GM21390 (cell line): Measurements from ENCODE around the gene CCNI.
"Not testable (repeated sequence)": the region's sequence is repeated elsewhere in the genome, so short reads cannot be mapped to it uniquely, and the experiment has no call there.

Experiments used
- ATAC-seq: cut with Tn5 transposase; IDR thresholded peaks from one replicate; pipeline ENCODE4 v1.9.1; 2021; ENCODE audit not compliant: unreplicated experiment

CCNI gene

DNA sequence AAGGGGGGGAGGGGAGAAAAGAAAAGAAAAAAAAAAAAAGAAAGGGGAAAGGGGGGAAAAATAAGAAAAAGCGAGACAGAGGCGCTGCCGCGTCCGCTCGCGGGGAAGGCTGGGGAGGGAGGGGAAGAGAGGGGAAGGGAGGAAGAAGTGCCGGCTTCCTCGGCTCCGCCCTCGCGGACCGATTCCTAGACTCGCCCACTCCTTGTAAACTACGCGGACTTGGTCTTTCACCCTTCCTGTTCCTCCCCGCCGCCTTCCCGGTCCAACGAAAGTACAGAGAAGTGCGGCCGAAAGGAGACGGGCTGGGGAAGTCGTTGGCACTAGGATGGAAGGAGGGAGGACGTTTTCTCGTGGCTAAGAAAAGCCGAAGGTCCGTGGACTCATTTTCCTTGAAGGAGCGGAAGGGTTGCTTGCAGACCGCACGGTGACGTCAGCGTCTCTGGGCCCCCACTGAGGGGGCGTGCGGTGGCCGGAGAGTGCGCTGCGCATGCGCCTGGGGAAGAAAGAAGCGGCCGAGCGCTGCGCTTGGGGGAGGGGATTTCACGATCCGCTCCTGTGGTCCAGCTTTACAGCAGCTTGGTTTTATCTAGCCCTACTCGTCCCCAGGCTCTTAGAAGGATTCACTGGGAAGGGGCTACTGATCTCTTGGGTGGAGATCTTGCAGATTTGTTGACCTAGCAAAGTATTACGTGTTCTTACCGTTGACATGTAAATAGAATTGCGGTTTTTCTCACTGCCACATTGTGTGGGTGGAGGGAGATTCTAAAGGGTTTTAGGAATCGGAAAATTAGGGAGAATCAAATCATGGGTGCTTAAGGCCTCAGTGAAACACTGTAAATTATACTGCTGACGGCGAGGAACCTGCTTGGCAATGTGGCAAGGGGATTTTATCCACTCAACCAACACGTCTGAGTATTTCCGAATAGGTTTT, at the start of gene CCNI:
CCNI (minus strand) TSS at position 121 of the 931 bp plus-strand sequence. CDS start 9,627 bp downstream, outside the sequence.
- ATAC-seq: peak; percentile 58

DNA sequence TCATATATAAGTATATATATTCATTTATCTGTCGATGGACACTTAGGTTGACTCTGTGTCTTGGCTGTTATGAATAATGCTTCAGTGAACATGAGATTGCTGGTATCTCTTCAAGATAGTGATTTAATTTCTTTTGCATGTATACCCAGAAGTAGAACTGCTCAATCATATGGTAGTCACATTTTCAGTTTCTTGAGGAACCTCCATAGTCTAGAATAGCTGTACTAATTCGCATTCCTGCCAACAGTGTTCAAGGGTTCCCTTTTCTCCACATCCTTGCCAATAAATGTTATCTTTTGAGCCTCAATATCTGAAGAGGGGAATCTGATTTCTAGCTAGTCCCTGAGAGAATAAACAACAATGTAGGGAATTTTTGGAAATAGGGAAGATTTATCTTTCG, 48.8 kb upstream of the CCNI start:
- no peak for ATAC-seq

DNA sequence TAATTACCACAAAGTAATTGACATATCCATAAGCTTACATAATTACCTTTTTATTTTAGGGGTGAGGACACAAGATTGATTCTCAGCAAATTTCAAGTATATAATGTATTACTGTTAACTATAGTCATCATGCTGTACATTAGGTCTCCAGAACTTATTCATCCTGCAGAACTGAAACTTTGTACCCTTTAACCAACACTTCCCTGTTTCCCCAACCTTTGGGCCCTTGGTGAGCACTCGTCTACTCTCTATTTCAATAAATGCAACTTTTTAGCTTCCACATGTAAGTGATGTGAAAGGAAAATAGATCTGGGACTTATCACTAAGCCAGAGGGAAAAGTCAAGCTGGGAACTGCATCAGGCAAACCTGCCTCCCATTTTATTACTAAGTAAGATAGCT, 47.6 kb upstream of the CCNI start:
- no peak for ATAC-seq

- ATAC-seq: no peak
These were observed 46.9 kb upstream of the CCNI start for GRCh38 chr4:77122656-77123055.

DNA sequence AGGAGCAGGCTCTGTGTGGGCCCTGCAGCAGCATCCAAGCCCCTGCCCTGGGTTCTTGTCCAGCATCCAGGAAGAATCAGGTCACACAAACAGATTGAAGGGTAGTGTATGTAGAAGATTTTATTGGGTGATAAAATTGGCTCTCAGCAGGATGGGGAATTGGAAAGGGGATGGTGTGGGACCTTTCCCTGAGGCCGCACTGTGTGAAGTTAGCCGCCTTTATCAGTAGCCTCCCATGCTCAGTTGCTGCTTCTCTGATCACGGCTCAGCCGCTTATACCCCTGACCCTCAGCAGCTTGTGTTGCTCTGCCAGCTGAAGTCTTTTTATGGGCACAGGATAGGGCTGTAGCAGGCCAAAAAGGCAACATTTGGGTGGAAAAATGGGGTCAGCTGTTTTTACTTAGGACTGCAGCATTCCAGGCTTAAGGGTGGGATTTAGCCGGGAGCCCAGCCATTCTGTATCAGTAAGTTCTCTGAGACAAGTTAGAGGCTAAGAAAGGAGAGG, 46.0 kb upstream of the CCNI start:
- ATAC-seq: no peak

DNA sequence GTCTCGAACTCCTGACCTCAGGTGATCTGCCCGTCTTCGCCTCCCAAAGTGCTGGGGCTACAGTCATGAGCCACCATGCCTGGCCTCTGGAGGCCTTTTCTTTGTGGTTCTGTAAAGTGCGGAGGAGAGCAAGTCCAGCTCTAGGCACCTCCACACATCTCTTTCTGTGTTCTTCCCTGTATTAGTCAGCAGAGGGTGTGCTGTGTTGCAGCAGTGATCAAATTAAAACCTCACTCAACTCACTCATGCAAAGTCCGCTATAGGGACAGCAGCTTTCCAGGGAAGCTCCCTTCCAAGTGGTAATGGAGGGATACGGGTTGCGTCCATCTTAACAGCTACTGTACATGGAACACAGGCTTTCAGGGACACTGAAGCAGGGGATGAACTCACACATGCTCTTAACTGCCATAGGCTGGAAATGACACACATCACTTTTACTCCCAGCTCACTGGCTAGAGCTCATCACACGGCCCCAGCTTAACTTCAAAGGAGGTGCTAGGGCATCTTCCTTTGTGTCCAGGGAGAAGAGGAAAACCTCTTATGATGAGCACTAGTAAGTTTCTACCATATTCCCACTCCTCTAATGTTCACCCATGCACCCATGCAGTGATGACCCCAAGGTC, 45.2 kb upstream of the CCNI start:
- ATAC-seq: no peak

- no peak for ATAC-seq
These were observed 41.9 kb upstream of the CCNI start for GRCh38 chr4:77117721-77118120.

DNA sequence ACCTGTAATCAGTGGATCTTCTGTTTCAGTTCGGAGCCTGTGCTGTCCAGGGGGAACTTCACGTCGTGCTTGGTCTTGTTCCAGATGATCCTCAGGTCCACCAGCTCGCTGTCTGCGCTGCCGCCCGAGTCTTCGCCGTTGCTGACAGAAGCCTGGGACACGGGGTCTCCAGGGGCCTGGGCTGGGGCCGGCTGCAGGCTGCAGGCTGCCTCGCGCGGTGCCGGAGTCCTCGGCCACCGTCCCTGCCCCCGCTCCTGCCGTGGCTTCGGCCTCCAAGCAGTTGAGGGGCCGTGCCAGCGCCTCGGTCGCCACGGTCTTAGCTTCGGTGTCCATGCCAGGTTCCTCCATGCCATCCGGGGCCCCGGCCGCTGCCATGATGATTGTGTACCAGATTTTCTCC, 37.3 kb upstream of the CCNI start:
- no peak for ATAC-seq

DNA sequence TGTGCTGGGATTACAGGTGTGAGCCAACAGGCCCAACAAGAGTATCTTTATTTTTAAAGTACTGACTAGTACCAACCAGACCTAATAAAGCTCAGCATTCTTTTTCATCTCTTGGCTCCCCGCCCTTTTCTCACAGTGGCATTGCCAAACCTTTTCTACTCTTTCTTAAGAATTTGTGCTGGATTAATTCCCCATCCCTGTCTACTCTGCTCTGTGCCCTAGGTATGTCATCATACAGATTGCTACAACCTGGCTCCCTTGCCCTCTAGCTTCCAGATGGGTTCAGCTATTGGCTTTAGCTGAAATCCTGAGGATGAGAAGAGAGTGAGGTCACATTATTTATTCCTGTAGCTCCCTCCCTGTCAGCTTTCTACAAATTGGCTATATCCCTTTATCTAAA, 34.9 kb upstream of the CCNI start:
- no peak for ATAC-seq

- ATAC-seq: no peak
These were observed 29.2 kb upstream of the CCNI start for GRCh38 chr4:77104791-77105540.

DNA sequence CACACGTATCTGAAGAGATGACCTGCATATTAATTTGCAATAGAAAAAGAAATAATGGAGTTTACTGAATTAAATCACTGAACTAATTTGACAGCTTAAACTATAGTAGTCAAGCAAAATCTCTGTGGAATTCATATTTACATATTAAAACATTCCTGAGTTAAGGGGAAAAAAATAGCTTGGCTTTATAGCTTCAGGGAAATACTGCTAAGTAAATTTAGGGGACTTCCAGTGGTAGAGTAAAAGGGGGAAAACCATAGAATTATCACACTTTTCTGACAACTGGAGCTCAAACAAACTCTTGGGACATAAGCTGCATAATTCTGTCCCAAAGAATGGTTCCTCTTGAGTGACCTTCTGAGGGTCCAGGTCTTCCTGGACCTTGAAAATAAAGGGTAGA, 28.6 kb upstream of the CCNI start:
- no peak for ATAC-seq

- no peak for ATAC-seq
These were observed 24.4 kb upstream of the CCNI start for GRCh38 chr4:77100234-77100633.

DNA sequence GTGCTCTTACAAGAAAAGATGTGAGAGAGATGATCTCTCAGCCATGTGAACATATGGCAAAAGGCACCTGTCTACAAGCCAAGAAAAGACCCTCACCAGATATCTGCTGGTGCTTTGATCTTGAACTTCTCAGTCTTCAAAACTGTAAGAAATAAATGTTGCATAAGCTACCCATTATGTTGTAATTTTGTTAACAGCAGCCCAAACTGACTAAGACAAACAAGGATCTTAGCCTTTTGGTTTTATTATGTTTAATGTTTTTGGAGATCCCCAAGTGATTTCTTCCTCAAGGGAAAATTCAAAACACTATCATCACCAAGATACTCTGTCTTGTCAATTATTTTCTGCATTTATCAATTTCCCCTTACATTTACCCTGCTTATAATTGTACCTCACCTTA, 21.8 kb upstream of the CCNI start:
- ATAC-seq: no peak

DNA sequence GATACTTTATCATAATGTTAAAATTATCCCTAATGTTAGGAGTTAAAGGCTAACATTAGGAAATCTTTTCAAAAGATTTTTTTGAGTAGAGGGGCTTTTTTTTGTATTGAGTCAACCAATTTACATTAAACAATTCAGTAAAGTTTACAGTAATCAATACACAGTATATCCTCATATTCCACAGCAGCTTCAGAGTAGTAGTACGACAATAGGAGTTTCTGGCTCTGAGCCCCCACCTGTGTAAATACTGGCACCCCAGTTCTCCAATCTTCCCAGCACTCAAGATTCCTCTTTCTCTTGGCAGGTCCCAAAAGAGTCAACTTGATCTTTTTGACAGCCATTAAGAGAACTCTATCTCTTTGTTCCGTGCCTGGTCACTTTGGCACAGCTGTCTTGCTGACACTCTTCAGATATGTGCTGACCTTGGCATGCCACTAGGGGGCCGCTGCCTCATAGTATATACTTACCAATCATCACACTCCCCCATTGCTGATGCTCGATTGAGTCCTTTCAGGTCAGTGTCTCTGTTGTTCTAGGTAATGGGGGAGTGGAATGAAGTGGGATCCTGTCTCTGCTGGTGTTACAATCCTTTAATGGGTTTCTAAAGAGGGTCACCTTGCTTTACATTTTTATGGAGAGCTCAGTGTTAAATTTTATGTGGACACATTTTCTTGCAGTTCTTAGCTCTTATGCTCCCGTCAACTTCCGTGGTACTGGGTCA, 19.5 kb upstream of the CCNI start:
- peak; percentile 99 for ATAC-seq

- no peak for ATAC-seq
These were observed 18.7 kb upstream of the CCNI start for GRCh38 chr4:77094496-77094895.

DNA sequence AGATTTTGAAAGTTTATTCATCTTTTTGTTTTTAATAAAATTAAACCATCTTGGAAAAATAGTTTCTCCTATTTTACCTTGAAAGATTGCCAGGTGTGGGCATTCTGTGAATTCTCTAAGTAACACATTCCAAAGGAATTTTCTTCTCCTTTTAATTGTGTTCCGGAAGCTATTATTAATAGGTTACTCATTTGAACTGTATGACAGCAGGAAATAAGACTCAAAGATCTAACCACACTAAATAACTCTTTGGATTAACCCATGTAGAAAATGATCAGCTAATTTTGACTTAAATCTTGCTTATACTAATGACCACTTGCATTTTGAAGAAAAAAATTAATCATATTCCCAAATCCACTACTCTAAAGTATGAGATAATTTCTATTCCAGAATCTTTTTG, 17.6 kb upstream of the CCNI start:
- no peak for ATAC-seq

DNA sequence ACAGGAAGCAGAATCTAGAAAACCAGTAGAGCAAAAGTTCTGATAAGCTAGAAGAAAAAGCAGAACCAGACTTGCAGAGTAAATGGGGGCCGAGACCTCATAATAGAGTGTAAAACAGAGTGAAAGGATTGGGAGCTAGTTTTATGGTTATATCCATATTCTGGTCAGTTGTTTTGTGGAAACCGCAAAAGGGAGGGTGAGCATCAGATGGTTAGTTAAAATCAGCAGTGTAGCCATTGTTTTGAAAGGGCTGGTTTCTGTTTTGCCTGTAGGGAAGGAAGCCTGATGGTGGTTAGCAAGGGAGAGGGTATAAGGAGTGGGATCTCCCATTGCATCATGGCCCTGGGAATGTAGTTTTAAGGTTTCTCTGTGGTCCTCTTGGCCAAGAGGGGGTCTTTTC, 17.2 kb upstream of the CCNI start:
- ATAC-seq: no peak

- ATAC-seq: no peak
These were observed 14.1 kb upstream of the CCNI start for GRCh38 chr4:77089866-77090265.

DNA sequence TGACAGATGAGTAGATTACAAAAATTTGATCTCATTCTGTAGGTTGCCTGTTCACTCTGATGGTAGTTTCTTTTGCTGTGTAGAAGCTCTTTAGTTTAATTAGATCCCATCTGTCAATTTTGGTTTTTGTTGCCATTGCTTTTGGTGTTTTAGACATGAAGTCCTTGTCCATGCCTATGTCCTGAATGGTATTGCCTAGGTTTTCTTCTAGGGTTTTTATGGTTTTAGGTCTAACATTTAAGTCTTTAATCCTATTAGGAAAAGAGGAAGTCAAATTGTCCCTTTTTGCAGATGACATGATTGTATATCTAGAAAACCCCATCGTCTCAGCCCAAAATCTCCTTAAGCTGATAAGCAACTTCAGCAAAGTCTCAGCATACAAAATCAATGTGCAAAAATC, 11.2 kb upstream of the CCNI start:
- not testable (repeated sequence) for ATAC-seq

DNA sequence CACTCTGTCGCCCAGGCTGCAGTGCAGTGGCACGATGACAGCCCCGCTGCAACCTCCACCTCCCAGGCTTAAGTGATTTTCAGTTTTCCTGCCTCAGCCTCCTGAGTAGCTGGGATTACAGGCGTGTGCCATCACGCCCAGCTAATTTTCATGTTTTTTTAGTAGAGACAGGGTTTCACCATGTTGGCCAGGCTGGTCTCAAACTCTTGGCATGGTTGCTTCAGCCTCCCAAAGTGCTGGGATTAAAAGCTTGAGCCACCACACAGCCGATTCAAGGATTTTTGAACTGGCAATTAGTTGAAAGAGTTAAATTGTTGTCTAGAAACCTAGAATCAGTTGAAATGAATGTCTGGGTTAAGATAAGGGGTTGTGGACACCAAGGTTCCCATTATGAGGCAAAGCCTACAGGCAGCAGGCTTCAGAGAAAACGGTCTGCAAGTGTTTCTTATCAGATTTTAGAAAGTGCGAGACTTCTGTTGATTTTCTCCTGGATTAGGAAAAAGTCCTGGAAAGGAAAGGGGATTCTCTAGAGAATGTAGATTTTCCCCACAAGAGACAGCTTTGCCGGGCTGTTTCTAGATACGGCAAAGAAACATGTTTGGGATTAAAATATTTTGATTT, 8.3 kb upstream of the CCNI start:
- no peak for ATAC-seq
